ENCODE measurements around the gene JPT2.

Gene JPT2

DNA sequence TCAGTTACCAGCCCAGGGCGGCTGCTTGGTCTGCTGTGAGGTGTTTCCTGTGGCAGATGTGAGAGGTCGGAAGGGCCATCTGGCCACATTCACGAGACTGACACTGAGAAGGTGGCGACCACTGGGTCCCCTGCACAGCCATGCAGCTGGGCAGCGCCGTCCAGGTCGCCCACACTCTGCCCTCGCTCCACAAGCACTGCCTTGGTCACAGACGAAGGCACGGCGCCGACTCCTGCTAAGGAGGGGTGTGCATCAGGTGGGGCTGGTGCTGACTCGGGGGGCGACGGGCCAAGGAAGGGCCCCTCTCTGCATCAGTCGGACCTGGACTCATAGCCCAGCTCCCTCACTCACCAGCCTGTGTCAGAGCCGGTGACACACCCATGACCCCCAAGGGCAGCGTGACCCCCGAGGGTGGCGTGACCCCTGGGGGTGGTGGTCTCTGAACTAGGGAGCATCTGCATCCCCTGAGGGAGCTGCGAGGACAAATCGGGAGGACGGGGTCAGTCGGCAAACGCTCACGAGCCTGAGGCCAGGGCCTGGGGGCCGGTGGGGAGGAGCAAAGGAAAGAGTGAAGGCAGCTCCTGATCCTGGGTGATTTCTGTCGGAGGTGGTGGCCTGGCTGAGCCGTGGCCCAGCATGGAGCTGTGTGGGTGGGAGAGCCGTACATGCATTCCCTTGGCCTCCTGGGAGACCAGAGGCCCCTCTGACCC is 62.9 kb downstream of the JPT2 start:
- DNase-seq, result no peak

GRCh38 chr16:1741553-1742165 is 63.6 kb downstream of the JPT2 start:
- DNase-seq, result no peak

DNA sequence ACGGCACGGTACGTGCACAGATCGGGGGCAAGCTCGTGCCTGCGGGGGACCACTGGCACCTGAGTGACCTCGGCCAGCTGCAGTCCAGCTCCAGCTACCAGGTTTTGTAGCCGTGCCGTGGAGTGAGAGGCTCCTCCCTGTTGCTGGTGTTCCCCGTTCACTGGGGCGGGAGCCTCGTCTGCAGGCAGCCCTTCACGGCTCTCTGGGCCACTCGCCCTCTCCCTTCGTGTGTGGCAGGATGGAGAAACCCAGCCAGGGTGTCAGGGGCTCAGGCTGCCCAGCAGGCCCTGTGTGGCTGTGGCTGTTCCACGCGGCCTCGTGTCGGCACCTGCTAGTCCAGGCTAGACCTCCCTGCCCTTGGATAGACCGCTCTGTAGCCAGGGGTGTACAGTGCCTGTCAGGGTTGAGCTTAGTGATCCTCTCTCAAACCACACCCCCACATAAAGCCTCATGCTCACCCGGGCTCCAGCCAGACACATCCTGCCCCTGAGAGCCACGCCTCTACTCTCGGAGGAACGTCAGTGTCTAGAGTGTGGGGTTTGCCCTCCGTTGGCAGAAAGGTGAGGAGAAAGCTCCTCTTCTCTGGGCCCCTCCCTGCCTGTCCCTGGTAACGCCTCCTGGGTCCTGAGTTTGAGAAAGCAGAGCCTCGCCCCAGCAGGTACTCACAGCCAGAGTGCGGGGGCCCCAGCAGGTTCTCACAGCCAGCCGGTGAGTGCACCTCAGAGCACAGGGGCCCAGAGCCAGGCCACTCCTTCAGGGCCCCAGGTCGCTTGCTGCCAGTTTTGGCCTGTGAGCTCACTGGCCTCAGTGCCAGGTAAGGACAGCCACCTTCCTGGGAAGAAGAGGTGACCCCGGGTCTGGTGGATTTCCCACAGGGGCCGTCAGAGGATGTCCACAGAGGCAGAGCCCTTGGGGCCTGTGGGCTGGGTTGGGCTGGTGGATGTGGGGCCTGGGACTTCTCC is 65.6 kb downstream of the JPT2 start:
- no peak for DNase-seq

GRCh38 chr16:1744338-1744840 is 66.3 kb downstream of the JPT2 start:
- no peak for DNase-seq

DNA sequence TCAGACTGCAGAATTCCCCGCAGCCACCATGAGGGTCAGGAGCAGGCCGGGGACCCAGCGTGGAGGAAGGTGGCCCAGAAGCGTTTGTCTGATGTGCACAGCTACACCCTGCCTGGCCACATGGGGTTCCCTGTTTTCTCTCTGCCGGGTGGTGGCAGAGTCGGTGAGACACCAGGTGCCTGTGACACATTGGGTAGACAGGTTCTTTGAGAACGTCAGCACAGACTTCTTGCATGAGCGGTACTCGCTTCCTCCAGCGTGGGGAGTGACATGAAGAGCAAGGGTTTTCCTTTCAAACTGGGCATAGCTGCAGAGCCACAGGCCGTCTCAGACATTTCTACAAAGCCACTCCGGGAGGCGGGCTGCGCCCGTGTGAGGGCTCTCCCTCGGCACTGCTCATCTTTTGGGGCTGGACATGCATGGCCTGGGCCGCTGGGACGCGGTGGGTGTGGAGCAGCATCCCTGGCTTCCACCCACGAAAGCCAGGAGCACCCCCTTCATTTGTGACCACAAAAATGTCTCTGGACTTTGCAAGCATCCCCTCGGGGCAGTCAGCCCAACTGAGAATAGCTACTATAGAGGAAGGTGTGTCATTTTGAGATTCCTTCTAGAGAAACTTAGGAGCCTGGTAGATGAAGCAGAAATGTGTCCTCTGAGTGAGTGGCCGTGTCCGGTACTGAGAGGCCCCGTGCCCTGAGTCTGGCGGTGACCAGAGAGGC is 67.3 kb downstream of the JPT2 start:
- no peak for DNase-seq

GRCh38 chr16:1745900-1746692 is 68.0 kb downstream of the JPT2 start:
- no peak for DNase-seq

GRCh38 chr16:1746693-1747195 is 68.7 kb downstream of the JPT2 start:
- no peak for DNase-seq

DNA sequence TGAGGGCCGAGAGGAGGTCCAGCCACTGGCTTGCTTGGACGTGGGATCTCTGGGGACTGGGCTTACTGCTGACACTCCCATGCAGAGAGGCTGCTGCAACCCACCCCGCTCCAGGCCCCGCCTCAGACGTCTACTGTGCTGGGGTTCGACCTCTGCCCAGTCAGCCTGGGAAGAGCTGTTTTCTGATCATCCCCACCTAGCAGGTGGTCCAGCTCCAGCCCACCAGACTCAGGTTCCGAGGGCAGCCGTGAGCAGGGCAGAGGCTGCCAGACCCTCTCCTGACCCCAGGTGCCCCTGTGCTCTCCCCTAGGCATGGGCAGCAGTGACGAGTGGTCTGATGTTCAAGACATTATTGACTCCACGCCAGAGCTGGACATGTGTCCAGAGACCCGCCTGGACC is 69.9 kb downstream of the JPT2 start:
- no peak for DNase-seq

DNA sequence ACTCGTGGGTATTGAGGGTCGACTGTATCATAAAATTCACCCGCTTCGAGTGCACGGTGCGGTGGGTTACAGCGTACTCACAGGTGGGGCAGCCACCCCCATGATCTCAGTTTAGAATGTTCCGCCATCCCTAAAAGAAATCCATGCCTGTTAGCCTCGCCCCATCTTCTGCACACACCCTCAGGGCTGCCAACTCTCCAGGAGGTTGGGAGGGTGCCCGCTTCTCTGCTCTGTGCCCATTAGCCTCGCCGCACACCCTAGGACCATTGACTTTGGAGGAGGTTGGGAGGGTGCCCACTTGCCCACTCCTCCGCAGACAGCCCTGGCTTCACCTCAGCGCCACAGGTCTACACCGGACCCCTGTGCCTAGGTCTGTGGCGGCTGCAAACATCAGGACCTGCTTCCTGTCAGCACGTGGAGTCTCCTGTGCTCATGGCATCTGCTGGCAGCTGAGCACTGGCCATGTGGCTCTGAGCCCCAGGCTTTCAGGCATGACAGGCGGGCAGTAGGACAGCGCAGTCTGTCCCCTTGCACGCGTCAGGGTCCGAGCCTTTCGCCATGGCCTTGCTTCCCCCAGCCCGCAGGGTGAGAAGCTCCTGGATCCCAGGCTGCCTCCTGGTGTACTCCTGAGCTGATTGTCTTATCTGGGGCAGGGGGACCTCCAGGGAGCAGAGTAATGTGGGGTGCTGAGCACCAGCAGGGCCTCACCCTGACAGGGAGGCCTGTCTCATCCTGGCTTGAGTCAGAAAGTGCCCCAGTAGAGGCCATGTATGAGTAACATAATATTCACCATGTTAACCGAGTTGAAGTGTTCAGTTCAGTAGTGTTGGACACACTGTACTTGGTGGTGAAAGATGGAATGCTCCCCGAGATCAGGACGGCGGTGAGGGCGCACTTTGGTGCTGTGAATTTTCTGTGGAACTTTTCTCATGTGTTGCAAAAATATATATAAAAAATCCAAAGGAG is 71.4 kb downstream of the JPT2 start:
- no peak for DNase-seq

Data from activated naive CD4-positive, alpha-beta T cell treated with Interleukin-2 at 50 U/mL for 16 hours (primary cell).